Testis (tissue), 2 donors: Measurements from ENCODE around the gene ITSN2.

Experiments
- POLR2A ChIP-seq: fragments of 450-650 bp; IDR thresholded peaks from one replicate; pipeline ENCODE4 v1.6.1; 2017; ENCODE audit warnings: antibody characterized with exemption, mild to moderate bottlenecking, moderate library complexity
- TF ChIP-seq, protein P1 (sequence below), 3 experiments: fragments of 450-650 bp in 2 of 3; fragments of 200-600 bp in 1 of 3; sonication (generic) in 1 of 3; IDR thresholded peaks; one replicate each; pipeline ENCODE4 v1.5.1; 2016 to 2019; ENCODE audit warnings: antibody characterized with exemption in 3 of 3, mild to moderate bottlenecking in 2 of 3, moderate library complexity in 1 of 3

DNA sequence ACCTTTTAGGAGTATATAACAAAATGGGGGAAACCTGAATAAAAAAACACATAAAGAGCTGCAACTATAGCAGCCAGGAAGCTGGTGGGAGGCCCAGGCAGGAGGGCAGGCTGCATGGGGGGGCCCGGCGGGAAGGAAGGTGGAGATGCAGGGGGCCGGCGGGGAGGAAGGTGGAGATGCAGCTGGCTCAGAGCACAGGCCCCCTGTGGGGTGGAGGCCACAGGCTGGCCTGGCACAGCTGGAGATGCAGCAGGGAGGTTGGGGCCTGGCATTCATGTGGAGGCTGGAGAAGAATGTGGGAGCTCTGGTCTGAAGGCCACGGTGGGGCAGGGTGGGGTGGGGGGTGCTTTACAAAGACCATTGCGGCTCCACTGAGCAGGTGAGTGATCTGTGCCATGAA, 154.1 kb downstream of the ITSN2 start:
- TF ChIP-seq, protein P1, sequence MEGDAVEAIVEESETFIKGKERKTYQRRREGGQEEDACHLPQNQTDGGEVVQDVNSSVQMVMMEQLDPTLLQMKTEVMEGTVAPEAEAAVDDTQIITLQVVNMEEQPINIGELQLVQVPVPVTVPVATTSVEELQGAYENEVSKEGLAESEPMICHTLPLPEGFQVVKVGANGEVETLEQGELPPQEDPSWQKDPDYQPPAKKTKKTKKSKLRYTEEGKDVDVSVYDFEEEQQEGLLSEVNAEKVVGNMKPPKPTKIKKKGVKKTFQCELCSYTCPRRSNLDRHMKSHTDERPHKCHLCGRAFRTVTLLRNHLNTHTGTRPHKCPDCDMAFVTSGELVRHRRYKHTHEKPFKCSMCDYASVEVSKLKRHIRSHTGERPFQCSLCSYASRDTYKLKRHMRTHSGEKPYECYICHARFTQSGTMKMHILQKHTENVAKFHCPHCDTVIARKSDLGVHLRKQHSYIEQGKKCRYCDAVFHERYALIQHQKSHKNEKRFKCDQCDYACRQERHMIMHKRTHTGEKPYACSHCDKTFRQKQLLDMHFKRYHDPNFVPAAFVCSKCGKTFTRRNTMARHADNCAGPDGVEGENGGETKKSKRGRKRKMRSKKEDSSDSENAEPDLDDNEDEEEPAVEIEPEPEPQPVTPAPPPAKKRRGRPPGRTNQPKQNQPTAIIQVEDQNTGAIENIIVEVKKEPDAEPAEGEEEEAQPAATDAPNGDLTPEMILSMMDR (IDR thresholded peaks at IDR 0.05): no peak
- no peak for TF ChIP-seq POLR2A
